Heart right ventricle (tissue), 16 donors: Measurements from ENCODE around the gene ALKBH1. TPM values are rescaled to one million over a fixed set of nuclear protein-coding genes. Genes with fewer than 3 reads are reported as not detected.

ENCODE experiments used
- ATAC-seq, 8 donors: fragments of 200-7000 bp; cut with Tn5 transposase; one replicate each; pipeline ENCODE4 v1.9.1; 2020; ENCODE audit warnings: mild to moderate bottlenecking in 8 of 8, moderate library complexity in 8 of 8, moderate number of reproducible peaks in 1 of 8
- DNase-seq, 2 donors: peaks; one replicate each; pipeline ENCODE4 v3.0.0-alpha.2; 2020
- H3K27ac ChIP-seq, 10 donors: fragments of 200-600 bp; sonication (generic) in 2 of 10; one replicate each; pipeline versions ENCODE4 v1.5.0 to v1.8.0; 2020 to 2022; ENCODE audit warnings: mild to moderate bottlenecking in 3 of 10
- H3K27me3 ChIP-seq, 7 donors: fragments of 200-600 bp; one replicate each; pipeline ENCODE4 v1.8.0; 2021 to 2022; ENCODE audit warnings: mild to moderate bottlenecking in 2 of 7
- H3K36me3 ChIP-seq, 9 donors: fragments of 200-600 bp; sonication (generic) in 1 of 9; one replicate each; pipeline versions ENCODE4 v1.5.0 to v1.8.0; 2020 to 2022; ENCODE audit warnings: mild to moderate bottlenecking in 2 of 9
- H3K4me1 ChIP-seq, 9 donors: fragments of 200-600 bp; sonication (generic) in 1 of 9; one replicate each; pipeline versions ENCODE4 v1.5.0 to v1.8.0; 2020 to 2022; ENCODE audit warnings: mild to moderate bottlenecking in 4 of 9
- H3K4me3 ChIP-seq, 10 donors: fragments of 200-600 bp; sonication (generic) in 2 of 10; one replicate each; pipeline versions ENCODE4 v1.5.0 to v1.8.0; 2020 to 2022; ENCODE audit warnings: mild to moderate bottlenecking in 7 of 10, moderate library complexity in 2 of 10
- H3K9me3 ChIP-seq, 11 donors: fragments of 200-600 bp in 10 of 11; sonication (generic) in 2 of 11; one replicate each; pipeline versions ENCODE4 v1.5.0 to v1.8.0; 2013 to 2022; ENCODE audit warnings: mild to moderate bottlenecking in 2 of 11, control low read depth in 1 of 11, moderate library complexity in 1 of 11
- WGBS, 2 donors: extraction: QIAGEN DNeasy Blood & Tissue Kit; methylation state at CpG; one replicate each; pipeline ENCODE4 v1.1.7; 2013; ENCODE audit warnings: inconsistent platforms in 1 of 2; 5-methylcytosine and 5-hydroxymethylcytosine counted together
- intact Hi-C, 10 donors: fragments of 100-400 bp; cut with DNase I; formaldehyde crosslinking; loops; one replicate each; pipeline versions ENCODE4 v1.11.1 to v1.14.2; 2022
- polyA plus RNA-seq, 2 donors: library from polyadenylated mRNA; stranded (reverse); fragments of 200-250 nt; gene quantifications; one replicate each; pipeline ENCODE4 v1.2.3, GENCODE V29; 2013
- total RNA-seq, 10 donors: library from RNA; stranded (reverse); fragmentation: NEBNext Ultra II Directional in 3 of 10; extraction: Animal tissue kit (Norgen Biotek cat#: 25700) in 3 of 10; gene quantifications; one replicate each; pipeline versions ENCODE4 v1.2.1 to v1.2.4, GENCODE V29; 2021 to 2023
- TF ChIP-seq, protein P1 (sequence below), 9 donors: fragments of 200-600 bp; sonication (generic) in 2 of 9; IDR thresholded peaks; one replicate each; pipeline versions ENCODE4 v1.5.0 to v1.8.0; 2021 to 2022; ENCODE audit warnings: antibody characterized with exemption in 9 of 9, mild to moderate bottlenecking in 5 of 9, moderate library complexity in 1 of 9
- donor health status: Arrhythmogenic right ventricular cardiomyopathy.
- donor health status: ischemic (EF 13 %, LVEDD 7.1; RV severe dilation, severe dysfunction).
- donor health status: healthy with polysubstance abuse.
- donor health status: DM: no; HTN: yes; CAD: no.
- donor health status: DM: no; HTN: no; CAD: no.
- donor health status: ischemic (EF 25% LVEDD 6.9; RV normal size, moderate dysfunction).
- donor health status: ischemic (EF 25% LVEDD 5.7; RV mildly dilated, moderate dysfunction).
- donor health status: healthy.
- donor health status: DM: yes; HTN: yes; CAD: no.
- donor health status: Ischemic cardiomyopathy.
- donor health status: ischemic (EF 35%, LVEDD 5.7; RV mildly dilated, moderate dysfunction).
- donor health status: nonischemic (EF 11% LVEDD 7.7; RV severe dilation, severe dysfunction).
- donor health status: DM: yes; HTN: yes; CAD: no.
- donor health status: PGD.
- donor health status: ischemic (EF 29% LVEDD 5.4; RV normal size, mild dysfunction).
- donor health status: nonischemic (EF 23%, LVEDD 6.1; RV moderate dilation, normal function).

The ALKBH1 gene
- total and polyA plus RNA-seq, 12 donors, result 3.9 to 12.9 (median 11.3) TPM

DNA sequence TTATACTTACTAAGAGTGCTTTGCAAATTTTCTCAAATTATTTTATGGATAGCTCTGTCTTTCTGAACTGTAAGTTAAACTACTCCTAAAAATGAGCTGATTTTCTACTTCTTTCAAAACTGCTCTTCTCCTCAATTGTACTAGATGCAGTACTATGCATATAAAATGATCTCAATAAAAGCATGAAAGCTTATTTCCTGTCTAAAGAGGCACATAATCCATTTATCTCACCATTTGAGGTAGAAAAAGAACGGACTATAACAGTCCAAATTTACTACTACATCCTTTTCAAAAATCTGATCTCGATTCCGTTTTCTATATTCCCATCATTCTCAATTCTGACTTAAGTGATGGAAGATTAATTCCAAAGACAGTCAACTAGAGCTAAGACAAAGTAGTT, 14.5 kb upstream of the ALKBH1 start:
- no peaks in the 10 kb centered on the region for H3K9me3 ChIP-seq
- H3K4me1 ChIP-seq, result no peaks in the 10 kb centered on the region
- intact Hi-C loops, result no loop called here
- WGBS, 2 donors, result 95 to 97% methylated on average over 3 of the region's 3 CpGs
- H3K27me3 ChIP-seq, result no peaks in the 10 kb centered on the region
- H3K36me3 ChIP-seq, result peaks cover 0 to 100% (median 83%) of the 10 kb centered on the region in 9 donors
- no peak for ATAC-seq
- H3K27ac ChIP-seq, result no peak overlapping the region
- no peak overlapping the region for H3K4me3 ChIP-seq
- TF ChIP-seq, protein P1, sequence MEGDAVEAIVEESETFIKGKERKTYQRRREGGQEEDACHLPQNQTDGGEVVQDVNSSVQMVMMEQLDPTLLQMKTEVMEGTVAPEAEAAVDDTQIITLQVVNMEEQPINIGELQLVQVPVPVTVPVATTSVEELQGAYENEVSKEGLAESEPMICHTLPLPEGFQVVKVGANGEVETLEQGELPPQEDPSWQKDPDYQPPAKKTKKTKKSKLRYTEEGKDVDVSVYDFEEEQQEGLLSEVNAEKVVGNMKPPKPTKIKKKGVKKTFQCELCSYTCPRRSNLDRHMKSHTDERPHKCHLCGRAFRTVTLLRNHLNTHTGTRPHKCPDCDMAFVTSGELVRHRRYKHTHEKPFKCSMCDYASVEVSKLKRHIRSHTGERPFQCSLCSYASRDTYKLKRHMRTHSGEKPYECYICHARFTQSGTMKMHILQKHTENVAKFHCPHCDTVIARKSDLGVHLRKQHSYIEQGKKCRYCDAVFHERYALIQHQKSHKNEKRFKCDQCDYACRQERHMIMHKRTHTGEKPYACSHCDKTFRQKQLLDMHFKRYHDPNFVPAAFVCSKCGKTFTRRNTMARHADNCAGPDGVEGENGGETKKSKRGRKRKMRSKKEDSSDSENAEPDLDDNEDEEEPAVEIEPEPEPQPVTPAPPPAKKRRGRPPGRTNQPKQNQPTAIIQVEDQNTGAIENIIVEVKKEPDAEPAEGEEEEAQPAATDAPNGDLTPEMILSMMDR (IDR thresholded peaks at IDR 0.05), result no peak
- DNase-seq, result no peak

DNA sequence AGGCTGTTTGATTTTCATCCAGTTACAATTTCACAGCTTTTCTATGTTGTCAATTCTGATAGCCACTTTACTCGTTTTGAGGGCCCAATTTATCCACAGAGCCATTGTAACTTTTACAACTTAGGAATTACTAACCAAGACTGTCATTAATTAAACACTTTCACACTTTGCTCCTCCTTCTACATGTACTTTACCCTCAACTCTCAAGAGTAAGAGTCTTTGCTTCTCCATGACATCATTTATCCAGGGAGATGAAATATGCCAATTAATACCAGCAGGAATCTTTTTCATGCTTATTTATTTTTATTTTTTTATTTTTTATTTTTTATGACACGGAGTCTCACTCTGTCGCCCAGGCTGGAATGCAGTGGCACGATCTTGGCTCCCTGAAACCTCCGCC, 13.6 kb upstream of the ALKBH1 start:
- DNase-seq (no peak), ATAC-seq (no peak)
- Histone ChIP-seq H3K4me1 (no peaks in the 10 kb centered on the region), H3K27ac (no peak overlapping the region), H3K27me3 (no peaks in the 10 kb centered on the region), H3K36me3 (peaks cover 0 to 100% (median 80%) of the 10 kb centered on the region in 9 donors), H3K4me3 (no peak overlapping the region), H3K9me3 (no peaks in the 10 kb centered on the region)
- WGBS, 2 donors, result 94 to 96% methylated on average over 5 of the region's 5 CpGs
- TF ChIP-seq, protein P1 (IDR thresholded peaks at IDR 0.05), result no peak
- intact Hi-C loops, result no loop called here

DNA sequence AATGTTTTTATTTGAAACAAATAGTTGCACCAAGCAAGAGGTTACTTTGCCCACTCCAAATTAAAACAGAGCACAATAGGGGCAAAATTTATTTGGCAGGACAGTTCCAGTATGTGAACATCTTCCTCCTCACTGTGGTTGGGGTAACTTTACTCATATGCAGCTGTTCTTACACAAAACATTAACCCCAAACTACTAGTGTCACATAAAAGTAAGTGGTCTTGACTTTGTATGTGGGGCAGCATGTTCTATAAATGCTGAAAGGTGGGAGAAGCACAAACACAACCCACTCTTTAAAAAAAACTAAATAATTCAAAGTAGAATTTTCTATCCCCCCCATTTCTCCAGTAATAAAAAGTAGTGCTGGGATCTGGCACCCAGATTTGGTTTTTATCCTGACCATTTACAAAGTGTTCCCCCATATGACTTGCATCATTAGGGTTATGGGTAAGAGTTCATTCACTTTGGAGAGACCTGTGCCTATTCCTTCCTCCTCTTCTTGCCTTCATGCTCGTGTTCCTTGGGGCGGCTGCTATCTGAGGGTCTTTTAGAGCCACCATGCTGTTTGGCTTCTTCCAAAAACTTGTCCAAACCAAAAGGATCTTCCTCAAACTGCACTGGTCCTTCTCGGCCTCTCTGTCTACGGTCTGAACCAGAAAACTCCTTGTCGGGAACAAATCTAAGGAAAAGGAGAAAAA, 9.9 kb upstream of the ALKBH1 start:
- no peak overlapping the region for H3K4me3 ChIP-seq
- intact Hi-C loops, result no loop called here

DNA sequence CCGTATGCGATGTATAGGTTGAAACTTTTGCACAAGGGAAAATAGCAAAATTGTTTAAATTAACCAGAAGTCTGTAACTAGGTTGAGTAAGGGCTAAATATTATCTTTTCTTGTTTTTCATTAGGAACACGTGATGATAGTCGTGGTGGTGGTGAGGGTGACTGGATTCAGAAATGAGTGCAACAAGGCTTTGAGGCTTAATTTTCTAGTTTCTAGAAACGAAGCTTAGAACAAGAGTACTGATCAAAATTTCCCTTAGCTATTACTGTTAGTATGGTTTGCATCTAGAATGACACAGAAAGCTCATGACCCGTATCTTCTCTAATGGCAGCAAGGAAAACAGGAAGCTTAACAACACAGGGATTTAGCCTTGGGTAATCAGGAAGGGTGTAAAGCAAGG, 7.1 kb upstream of the ALKBH1 start:
- Histone ChIP-seq H3K9me3 (no peaks in the 10 kb centered on the region), H3K27me3 (no peaks in the 10 kb centered on the region), H3K36me3 (peaks cover 0 to 100% (median 51%) of the 10 kb centered on the region in 9 donors), H3K4me3 (no peak overlapping the region), H3K4me1 (peaks cover 0 to 6% (median 2%) of the 10 kb centered on the region in 9 donors), H3K27ac (no peak overlapping the region)
- intact Hi-C loops, result no loop called here
- ATAC-seq, result no peak
- WGBS, 2 donors, result 92 to 94% methylated on average over 6 of the region's 6 CpGs
- TF ChIP-seq, protein P1 (IDR thresholded peaks at IDR 0.05), result no peak
- DNase-seq, result no peak

More for the DNA sequence above, 9.9 kb upstream of the ALKBH1 start:
- Histone ChIP-seq H3K27me3 (no peaks in the 10 kb centered on the region), H3K4me1 (no peaks in the 10 kb centered on the region), H3K9me3 (no peaks in the 10 kb centered on the region), H3K36me3 (peaks cover 0 to 100% (median 62%) of the 10 kb centered on the region in 9 donors), H3K27ac (no peak overlapping the region)
- WGBS, 2 donors, result 80 to 85% methylated on average over 5 of the region's 5 CpGs
- ATAC-seq, result no peak
- TF ChIP-seq, protein P1 (IDR thresholded peaks at IDR 0.05), result no peak
- no peak for DNase-seq
